Right kidney (tissue), 1 donor: ENCODE data around the gene PLEKHH3.
"Not testable (repeated sequence)": the region's sequence is repeated elsewhere in the genome, so short reads cannot be mapped to it uniquely, and the experiment has no call there.

ENCODE experiments used
- DNase-seq: peaks from one replicate; pipeline ENCODE4 v3.0.0-alpha.2; 2016

Gene PLEKHH3

DNA sequence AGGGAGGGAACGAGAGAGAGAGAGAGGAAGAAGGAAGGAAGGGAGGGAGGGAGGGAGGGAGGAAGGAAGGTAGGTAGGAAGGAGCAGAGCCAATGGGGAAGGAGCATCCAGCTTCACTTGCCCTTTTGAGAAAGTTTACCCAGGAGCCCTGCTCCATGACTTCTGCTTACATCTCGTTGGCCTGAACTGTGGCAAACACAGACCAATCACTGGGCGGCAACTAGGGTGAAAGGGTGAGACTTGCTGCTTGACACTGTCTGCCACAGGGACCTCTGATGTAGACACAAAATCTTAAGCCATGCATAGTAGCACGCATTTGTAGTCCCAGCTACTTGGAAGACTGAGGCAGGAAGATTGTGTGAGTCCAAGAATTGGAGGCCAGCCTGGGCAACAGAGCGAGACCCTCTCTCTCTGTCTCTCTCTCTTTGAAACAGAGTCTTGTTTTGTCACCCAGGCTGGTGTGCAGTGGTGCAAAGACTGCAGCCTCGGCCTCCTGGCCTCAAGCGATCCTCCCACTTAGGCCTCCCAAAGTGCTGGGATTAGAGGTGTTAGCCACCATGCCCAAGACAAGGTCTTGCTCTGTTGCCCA is 37.2 kb downstream of the PLEKHH3 start:
- no peak for DNase-seq

GRCh38 chr17:42632949-42633444 is 43.8 kb downstream of the PLEKHH3 start:
- no peak for DNase-seq

DNA sequence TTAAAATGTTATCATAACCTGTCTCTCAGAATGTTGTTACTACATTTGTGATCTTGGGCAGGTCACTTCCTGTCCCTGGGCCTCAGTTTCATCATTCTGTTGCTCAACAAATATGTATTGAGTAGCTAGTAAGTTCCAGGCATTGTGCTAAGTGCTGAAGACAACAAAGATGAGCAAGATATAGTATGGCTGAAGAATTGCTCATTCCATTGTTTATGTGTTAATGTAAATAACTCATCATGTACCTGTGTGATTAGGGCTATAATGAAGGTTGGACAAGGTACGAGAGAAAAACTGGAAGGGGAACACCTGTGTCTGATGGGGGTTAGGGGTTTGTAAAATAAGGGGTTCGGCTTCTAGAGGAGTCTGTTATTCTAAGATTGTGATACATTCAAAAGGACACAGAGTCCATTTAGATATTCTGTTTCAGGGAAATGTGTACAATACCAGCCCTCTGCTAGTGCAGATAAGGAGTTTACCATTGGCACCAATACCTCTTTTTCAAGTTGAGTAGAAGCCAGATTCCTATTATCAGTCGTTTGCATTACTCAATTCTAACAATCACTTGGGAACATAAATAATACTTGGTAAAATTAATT is 47.3 kb downstream of the PLEKHH3 start:
- DNase-seq, result no peak

DNA sequence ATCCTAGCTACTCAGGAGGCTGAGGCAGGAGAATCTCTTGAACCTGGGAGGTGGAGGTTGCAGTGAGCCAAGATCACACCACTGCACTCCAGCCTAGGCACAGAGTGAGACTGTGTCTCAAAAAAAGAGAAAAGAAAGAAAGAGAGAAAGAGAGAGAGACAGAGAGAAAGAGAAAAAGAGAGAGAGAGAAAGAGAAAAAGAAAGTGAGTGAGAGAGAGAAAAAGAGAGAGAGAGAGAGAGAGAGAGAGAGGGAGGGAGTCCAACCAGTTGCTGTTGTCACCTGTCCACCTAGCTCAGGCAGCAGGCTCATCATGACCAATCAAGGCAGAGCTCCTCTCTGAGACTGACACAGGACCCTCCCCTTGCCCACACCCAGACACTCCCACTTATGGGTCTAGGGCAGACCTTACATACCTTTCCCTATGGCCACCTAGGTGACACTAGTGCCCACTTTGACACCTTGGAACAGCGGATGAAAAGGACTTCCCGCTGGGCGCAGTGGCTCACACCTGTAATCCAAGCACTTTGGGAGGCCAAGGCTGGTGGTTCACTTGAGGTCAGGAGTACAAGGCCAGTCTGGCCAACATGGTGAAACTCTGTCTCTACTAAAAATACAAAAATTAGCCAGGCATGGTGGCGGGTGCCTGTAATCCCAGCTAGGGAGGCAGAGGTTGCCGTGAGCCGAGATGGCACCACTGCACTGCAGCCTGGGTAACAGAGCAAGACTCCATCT is 49.6 kb downstream of the PLEKHH3 start:
- DNase-seq, result not testable (repeated sequence)

GRCh38 chr17:42623732-42624596 is 52.8 kb downstream of the PLEKHH3 start:
- no peak for DNase-seq

- DNase-seq, result no peak
These were observed 53.5 kb downstream of the PLEKHH3 start for GRCh38 chr17:42623271-42623670.

DNA sequence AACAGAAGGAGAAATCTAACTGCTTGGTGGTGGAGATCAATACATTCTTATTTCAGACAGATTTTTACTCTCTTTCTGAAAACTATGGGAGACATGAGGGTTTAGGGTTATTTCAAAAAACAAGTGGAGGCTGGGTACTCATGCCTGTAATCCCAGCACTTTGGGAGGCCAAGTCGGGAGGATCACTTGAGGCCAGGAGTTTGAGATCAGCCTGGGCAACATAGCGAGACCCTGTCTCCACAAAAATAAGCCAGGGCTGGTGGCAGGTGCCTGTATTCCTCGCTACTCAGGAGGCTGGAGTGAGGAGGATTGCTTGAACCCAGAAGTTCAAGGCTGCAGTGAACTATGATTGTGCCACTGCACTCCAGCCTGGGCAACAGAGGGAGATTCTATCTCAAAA is 54.8 kb downstream of the PLEKHH3 start:
- DNase-seq, result not testable (repeated sequence)

GRCh38 chr17:42618442-42619150 is 58.2 kb downstream of the PLEKHH3 start:
- no peak for DNase-seq

- no peak for DNase-seq
These were observed 58.8 kb downstream of the PLEKHH3 start for GRCh38 chr17:42617956-42618431.
